Left forelimb (tissue), 1 donor: Measurements from ENCODE around the gene PHLDA1.

Experiments used
- DNase-seq: peaks from one replicate; pipeline ENCODE4 v3.0.0-alpha.2; 2018; ENCODE audit warnings: low spot score

PHLDA1 gene

GRCh38 chr12:76031414-76032042, at the start of gene PHLDA1:
Gene PHLDA1, minus strand, starts transcription at chr12:76031776.
- peak; percentile 97 for DNase-seq

GRCh38 chr12:76080729-76081415, 49.3 kb upstream of the PHLDA1 start:
- no peak for DNase-seq

GRCh38 chr12:76080017-76080728, 48.6 kb upstream of the PHLDA1 start:
- DNase-seq, result no peak

- no peak for DNase-seq
These were observed 47.2 kb upstream of the PHLDA1 start for GRCh38 chr12:76078748-76079147.

- DNase-seq, result no peak
These were observed 43.9 kb upstream of the PHLDA1 start for GRCh38 chr12:76075448-76075847.

- no peak for DNase-seq
These were observed 43.2 kb upstream of the PHLDA1 start for GRCh38 chr12:76074701-76075336.

GRCh38 chr12:76073561-76073960, 42.0 kb upstream of the PHLDA1 start:
- DNase-seq, result no peak

GRCh38 chr12:76072568-76072967, 41.0 kb upstream of the PHLDA1 start:
- DNase-seq, result no peak

GRCh38 chr12:76069339-76069738, 37.8 kb upstream of the PHLDA1 start:
- no peak for DNase-seq

GRCh38 chr12:76065917-76066316, 34.3 kb upstream of the PHLDA1 start:
- no peak for DNase-seq

- no peak for DNase-seq
These were observed 33.3 kb upstream of the PHLDA1 start for GRCh38 chr12:76064904-76065303.

GRCh38 chr12:76060111-76060510, 28.5 kb upstream of the PHLDA1 start:
- DNase-seq, result no peak

GRCh38 chr12:76057326-76057725, 25.8 kb upstream of the PHLDA1 start:
- DNase-seq, result no peak

- no peak for DNase-seq
These were observed 23.8 kb upstream of the PHLDA1 start for GRCh38 chr12:76055393-76055792.

- no peak for DNase-seq
These were observed 18.1 kb upstream of the PHLDA1 start for GRCh38 chr12:76049575-76050251.

- DNase-seq, result no peak
These were observed 16.2 kb upstream of the PHLDA1 start for GRCh38 chr12:76047742-76048141.

GRCh38 chr12:76047060-76047459, 15.5 kb upstream of the PHLDA1 start:
- DNase-seq, result no peak

GRCh38 chr12:76043377-76043776, 11.8 kb upstream of the PHLDA1 start:
- no peak for DNase-seq

- DNase-seq, result no peak
These were observed 10.6 kb upstream of the PHLDA1 start for GRCh38 chr12:76042147-76042546.

- DNase-seq, result no peak
These were observed 9.8 kb upstream of the PHLDA1 start for GRCh38 chr12:76041406-76041805.

GRCh38 chr12:76040461-76040860, 8.9 kb upstream of the PHLDA1 start:
- DNase-seq, result no peak

GRCh38 chr12:76038176-76038575, 6.6 kb upstream of the PHLDA1 start:
- no peak for DNase-seq
